C4-2B (cell line): ENCODE measurements around the gene AGRP.
"Not testable (repeated sequence)": the region's sequence is repeated elsewhere in the genome, so short reads cannot be mapped to it uniquely, and the experiment has no call there.

ENCODE experiments used
- H3K27ac ChIP-seq: fragments of 450-650 bp; 2 replicates; pipeline ENCODE4 v1.5.1; 2017
- ZFX ChIP-seq: fragments of 450-650 bp; IDR thresholded peaks from 2 replicates; pipeline ENCODE4 v1.6.1; 2017
- TF ChIP-seq, protein P1 (sequence below): fragments of 450-650 bp; conservative IDR thresholded peaks from 2 replicates; pipeline ENCODE4 v1.5.1; 2017; ENCODE audit warnings: mild to moderate bottlenecking

Gene AGRP

GRCh38 chr16:67490335-67491096 lies 7.2 kb upstream of the AGRP start:
- H3K27ac ChIP-seq = no peak overlapping the region
- TF ChIP-seq, protein P1, sequence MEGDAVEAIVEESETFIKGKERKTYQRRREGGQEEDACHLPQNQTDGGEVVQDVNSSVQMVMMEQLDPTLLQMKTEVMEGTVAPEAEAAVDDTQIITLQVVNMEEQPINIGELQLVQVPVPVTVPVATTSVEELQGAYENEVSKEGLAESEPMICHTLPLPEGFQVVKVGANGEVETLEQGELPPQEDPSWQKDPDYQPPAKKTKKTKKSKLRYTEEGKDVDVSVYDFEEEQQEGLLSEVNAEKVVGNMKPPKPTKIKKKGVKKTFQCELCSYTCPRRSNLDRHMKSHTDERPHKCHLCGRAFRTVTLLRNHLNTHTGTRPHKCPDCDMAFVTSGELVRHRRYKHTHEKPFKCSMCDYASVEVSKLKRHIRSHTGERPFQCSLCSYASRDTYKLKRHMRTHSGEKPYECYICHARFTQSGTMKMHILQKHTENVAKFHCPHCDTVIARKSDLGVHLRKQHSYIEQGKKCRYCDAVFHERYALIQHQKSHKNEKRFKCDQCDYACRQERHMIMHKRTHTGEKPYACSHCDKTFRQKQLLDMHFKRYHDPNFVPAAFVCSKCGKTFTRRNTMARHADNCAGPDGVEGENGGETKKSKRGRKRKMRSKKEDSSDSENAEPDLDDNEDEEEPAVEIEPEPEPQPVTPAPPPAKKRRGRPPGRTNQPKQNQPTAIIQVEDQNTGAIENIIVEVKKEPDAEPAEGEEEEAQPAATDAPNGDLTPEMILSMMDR = no peak

- no peak overlapping the region for H3K27ac ChIP-seq
- TF ChIP-seq ZFX = no peak
- TF ChIP-seq, protein P1 = no peak
These were observed 6.2 kb upstream of the AGRP start for GRCh38 chr16:67489401-67490083.

DNA sequence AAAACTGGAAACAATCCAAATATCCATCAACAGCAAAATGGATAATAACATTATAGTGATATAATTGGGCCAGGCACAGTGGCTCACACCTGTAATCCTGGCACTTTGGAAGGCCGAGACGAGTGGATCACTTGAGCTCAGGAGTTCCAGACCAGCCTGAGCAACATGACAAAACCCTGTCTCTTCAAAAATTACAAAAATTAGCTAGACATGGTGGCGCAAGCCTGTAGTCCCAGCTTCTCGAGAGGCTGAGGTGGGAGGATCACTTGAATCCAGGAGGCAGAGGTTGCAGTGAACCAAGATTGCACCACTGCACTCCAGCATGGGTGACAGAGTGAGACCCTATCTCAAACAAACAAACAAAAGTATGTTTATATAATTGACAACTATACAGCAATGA lies 4.2 kb upstream of the AGRP start:
- H3K27ac ChIP-seq = not testable (repeated sequence)

DNA sequence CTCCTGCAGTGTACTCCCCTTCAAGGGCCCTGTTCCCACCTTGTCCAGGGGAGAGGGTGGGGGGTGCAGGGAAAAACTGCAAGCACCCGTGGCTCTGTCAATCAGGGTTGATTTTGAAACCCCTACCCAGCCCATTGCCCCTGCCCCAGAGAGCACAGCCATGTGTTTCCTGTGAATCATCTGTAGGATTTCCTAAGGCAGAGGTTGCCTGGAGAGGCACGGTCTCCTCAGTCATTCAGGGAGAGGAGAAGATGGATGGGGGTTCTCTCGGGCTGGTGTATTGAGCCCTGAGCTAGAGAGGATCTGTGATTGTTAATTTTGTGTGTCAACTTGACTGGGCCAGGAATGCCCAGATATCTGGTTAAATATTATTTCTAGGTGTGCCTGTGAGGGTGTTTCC lies 3.5 kb upstream of the AGRP start:
- no peak overlapping the region for H3K27ac ChIP-seq
- TF ChIP-seq, protein P1 = no peak
- no peak for TF ChIP-seq ZFX

GRCh38 chr16:67483731-67484525 lies 581 bp upstream of the AGRP start:
- no peak for TF ChIP-seq ZFX
- TF ChIP-seq, protein P1 = no peak
- no peak overlapping the region for H3K27ac ChIP-seq

DNA sequence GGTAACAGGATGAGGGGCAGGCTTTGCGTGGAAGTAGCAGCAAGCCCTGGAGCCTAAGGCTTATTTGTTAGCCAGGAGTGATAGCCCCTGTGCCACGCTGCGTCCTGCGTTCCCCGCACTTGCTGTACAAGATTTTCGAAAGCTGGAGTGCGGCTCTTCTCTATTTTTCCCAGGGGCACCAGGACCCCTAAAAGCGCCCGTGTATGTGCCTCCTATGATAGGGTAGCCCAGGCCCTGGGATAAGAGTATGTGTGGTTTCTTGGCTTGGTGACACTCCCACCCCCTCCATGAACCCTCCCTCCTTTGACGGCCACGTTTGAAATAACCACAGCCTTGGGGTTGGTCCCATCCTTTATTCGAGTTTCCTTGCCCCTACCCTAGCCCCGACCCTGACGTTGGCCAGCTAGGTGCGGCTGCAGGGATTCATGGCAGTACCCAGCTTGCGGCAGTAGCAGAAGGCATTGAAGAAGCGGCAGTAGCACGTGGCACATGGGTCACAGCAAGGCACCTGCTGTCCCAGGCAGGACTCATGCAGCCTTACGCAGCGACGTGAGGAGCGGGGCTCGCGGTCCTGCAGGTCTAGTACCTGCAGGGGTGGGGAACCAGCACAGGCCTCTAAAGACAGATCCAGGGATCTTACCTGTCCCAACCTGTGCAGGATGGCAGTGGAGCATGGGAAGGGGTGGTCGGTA lies 968 bp downstream of the AGRP start:
- no peak for TF ChIP-seq ZFX
- TF ChIP-seq, protein P1 = no peak
- peak overlapping the region; percentile 74; the same call in 1 of the 2 replicates for H3K27ac ChIP-seq

GRCh38 chr16:67481561-67482232 lies 1.6 kb downstream of the AGRP start:
- peak overlapping the region; percentile 74 for H3K27ac ChIP-seq
- TF ChIP-seq, protein P1 = peak; percentile 58; the same call in 1 of the 2 replicates
- TF ChIP-seq ZFX = no peak
